ENCODE results near the gene MAP7D3.
"Not testable (repeated sequence)": the region's sequence is repeated elsewhere in the genome, so short reads cannot be mapped to it uniquely, and the experiment has no call there.

Gene MAP7D3

GRCh38 chrX:136171420-136171819 is 79.8 kb downstream of the MAP7D3 start:
- no peak for DNase-seq

- DNase-seq, result no peak
These were observed 80.9 kb downstream of the MAP7D3 start for GRCh38 chrX:136170139-136170800.

- no peak for DNase-seq
These were observed 82.1 kb downstream of the MAP7D3 start for GRCh38 chrX:136168929-136169735.

- not testable (repeated sequence) for DNase-seq
These were observed 83.2 kb downstream of the MAP7D3 start for GRCh38 chrX:136167989-136168388.

- DNase-seq, result no peak
These were observed 84.9 kb downstream of the MAP7D3 start for GRCh38 chrX:136166221-136166855.

GRCh38 chrX:136165406-136165805 is 85.8 kb downstream of the MAP7D3 start:
- no peak for DNase-seq

GRCh38 chrX:136163689-136164088 is 87.5 kb downstream of the MAP7D3 start:
- DNase-seq, result no peak
